Osteoblast (primary cell): Measurements from ENCODE around the gene GCGR. TPM values are rescaled to one million over a fixed set of nuclear protein-coding genes. Genes with fewer than 3 reads are reported as not detected.

Source experiments
- DNase-seq: peaks from one replicate; pipeline ENCODE4 v3.0.0; 2011; ENCODE audit warnings: low spot score, mixed read lengths; ENCODE audit not compliant: insufficient read length; ENCODE audit errors: missing footprints
- H2AFZ ChIP-seq: 2 replicates; pipeline ENCODE4 v1.6.0; 2011; ENCODE audit warnings: mild to moderate bottlenecking, low read length
- H3K27ac ChIP-seq: 2 replicates; pipeline ENCODE4 v1.5.1; 2011; ENCODE audit warnings: mild to moderate bottlenecking, low read depth, low read length, moderate library complexity
- H3K27me3 ChIP-seq: 2 replicates; pipeline ENCODE4 v1.6.0; 2012; ENCODE audit warnings: mild to moderate bottlenecking, control low read depth, inconsistent platforms, low read length, moderate library complexity; ENCODE audit not compliant: insufficient read depth
- H3K36me3 ChIP-seq: 2 replicates; pipeline ENCODE4 v1.5.1; 2011; ENCODE audit warnings: mild to moderate bottlenecking, low read length, control low read depth, moderate library complexity; ENCODE audit not compliant: insufficient read depth
- H3K4me1 ChIP-seq: 2 replicates; pipeline ENCODE4 v1.5.1; 2011; ENCODE audit warnings: mild to moderate bottlenecking, low read length, control low read depth, moderate library complexity; ENCODE audit not compliant: insufficient read depth
- H3K4me2 ChIP-seq: 2 replicates; pipeline ENCODE4 v1.6.0; 2011; ENCODE audit warnings: mild to moderate bottlenecking, low read length; ENCODE audit not compliant: insufficient read depth
- H3K4me3 ChIP-seq: fragments of 200-600 bp; sonication (generic); 3 replicates; pipeline ENCODE4 v1.5.1; 2012; ENCODE audit warnings: mild to moderate bottlenecking, low read length, inconsistent platforms; ENCODE audit not compliant: insufficient read depth
- H3K79me2 ChIP-seq: 2 replicates; pipeline ENCODE4 v1.6.0; 2012; ENCODE audit warnings: mild to moderate bottlenecking, low read length, control low read depth, inconsistent platforms; ENCODE audit not compliant: insufficient read depth
- H3K9me3 ChIP-seq: 2 replicates; pipeline ENCODE4 v1.5.1; 2011; ENCODE audit warnings: low read depth, low read length, control low read depth
- H4K20me1 ChIP-seq: 2 replicates; pipeline ENCODE4 v1.6.0; 2012; ENCODE audit warnings: mild to moderate bottlenecking, low read length, control low read depth; ENCODE audit not compliant: insufficient read depth
- total RNA-seq: library from RNA; depleted of rRNA; stranded (reverse); fragments of >200 nt; gene quantifications from 2 replicates; pipeline ENCODE4 v1.2.3, GENCODE V29; 2012
- TF ChIP-seq, protein P1 (sequence below): IDR thresholded peaks from 2 replicates; pipeline ENCODE4 v1.5.1; 2011; ENCODE audit warnings: mild to moderate bottlenecking, low read depth, low read length, moderate library complexity; ENCODE audit errors: extremely low read depth

GCGR gene
- total RNA-seq, 1 donor: under 0.01 TPM

DNA sequence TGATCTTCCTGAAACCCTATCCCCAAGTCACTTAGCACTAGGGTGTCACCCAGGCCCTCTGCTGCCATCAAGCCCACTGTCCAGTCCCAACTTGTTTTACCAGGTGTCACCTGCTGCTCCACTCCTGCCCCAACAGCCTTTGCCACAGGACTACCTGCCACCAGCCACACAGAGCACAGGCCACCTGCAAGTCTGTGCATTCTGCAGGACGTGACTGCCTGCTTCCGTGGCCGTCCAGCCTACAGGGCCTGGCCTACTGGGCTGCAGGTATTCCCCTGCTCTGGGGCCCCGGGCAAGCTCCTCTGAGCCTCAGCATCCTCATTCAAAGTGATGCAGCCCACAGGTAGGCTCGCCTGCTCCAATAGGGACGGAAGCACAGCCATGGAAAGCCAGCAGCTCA lies 25.9 kb downstream of the GCGR start:
- Histone ChIP-seq H4K20me1 (peaks cover 45% of the 10 kb centered on the region), H3K79me2 (peaks cover 73% of the 10 kb centered on the region)
- no peak for DNase-seq

DNA sequence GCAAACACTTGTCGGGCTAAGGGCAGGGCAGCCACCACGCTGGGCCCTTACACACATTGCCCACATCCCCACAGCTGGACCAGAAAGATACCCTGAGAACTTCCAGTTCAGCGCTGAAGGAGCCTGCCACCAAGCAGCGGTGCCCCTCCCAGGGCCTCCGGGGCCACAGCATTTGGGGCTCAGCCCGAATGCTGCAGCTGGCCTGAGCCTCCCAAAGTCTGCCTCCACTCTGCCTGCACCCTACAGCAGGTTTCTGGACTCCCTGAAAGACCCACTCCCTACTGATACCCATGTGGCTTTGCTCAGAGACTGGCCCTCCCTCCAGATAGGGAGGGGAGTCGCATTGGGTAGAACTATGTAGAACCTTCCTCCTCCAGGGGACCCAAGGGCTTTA lies 27.6 kb downstream of the GCGR start:
- H3K27ac ChIP-seq: peak overlapping the region; percentile 82
- peaks cover 56% of the 10 kb centered on the region for H3K79me2 ChIP-seq
- no peaks in the 10 kb centered on the region for H3K36me3 ChIP-seq
- no peak for DNase-seq
- no peaks in the 10 kb centered on the region for H3K9me3 ChIP-seq
- TF ChIP-seq, protein P1, sequence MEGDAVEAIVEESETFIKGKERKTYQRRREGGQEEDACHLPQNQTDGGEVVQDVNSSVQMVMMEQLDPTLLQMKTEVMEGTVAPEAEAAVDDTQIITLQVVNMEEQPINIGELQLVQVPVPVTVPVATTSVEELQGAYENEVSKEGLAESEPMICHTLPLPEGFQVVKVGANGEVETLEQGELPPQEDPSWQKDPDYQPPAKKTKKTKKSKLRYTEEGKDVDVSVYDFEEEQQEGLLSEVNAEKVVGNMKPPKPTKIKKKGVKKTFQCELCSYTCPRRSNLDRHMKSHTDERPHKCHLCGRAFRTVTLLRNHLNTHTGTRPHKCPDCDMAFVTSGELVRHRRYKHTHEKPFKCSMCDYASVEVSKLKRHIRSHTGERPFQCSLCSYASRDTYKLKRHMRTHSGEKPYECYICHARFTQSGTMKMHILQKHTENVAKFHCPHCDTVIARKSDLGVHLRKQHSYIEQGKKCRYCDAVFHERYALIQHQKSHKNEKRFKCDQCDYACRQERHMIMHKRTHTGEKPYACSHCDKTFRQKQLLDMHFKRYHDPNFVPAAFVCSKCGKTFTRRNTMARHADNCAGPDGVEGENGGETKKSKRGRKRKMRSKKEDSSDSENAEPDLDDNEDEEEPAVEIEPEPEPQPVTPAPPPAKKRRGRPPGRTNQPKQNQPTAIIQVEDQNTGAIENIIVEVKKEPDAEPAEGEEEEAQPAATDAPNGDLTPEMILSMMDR: no peak
- no peak overlapping the region for H2AFZ ChIP-seq
- H3K4me1 ChIP-seq: peaks cover 21% of the 10 kb centered on the region
- H3K27me3 ChIP-seq: no peaks in the 10 kb centered on the region
- H4K20me1 ChIP-seq: peaks cover 28% of the 10 kb centered on the region
- H3K4me2 ChIP-seq: peak overlapping the region; percentile 93
- H3K4me3 ChIP-seq: peak overlapping the region; percentile 84

More for the DNA sequence above, 25.9 kb downstream of the GCGR start:
- Histone ChIP-seq H3K27ac (no peak overlapping the region), H3K9me3 (no peaks in the 10 kb centered on the region), H2AFZ (no peak overlapping the region), H3K4me1 (peaks cover 21% of the 10 kb centered on the region), H3K4me3 (no peak overlapping the region), H3K4me2 (no peak overlapping the region), H3K27me3 (no peaks in the 10 kb centered on the region), H3K36me3 (no peaks in the 10 kb centered on the region)
- TF ChIP-seq, protein P1: no peak

- Histone ChIP-seq H3K79me2 (peaks cover 56% of the 10 kb centered on the region), H3K27me3 (no peaks in the 10 kb centered on the region), H4K20me1 (peaks cover 28% of the 10 kb centered on the region), H3K4me1 (peaks cover 21% of the 10 kb centered on the region), H3K27ac (peak overlapping the region; percentile 82), H3K4me3 (peak overlapping the region; percentile 84), H3K9me3 (no peaks in the 10 kb centered on the region), H3K36me3 (no peaks in the 10 kb centered on the region), H2AFZ (peak overlapping the region; percentile 57), H3K4me2 (peak overlapping the region; percentile 93)
- TF ChIP-seq, protein P1: no peak
- peak; percentile 93 for DNase-seq
Measured at GRCh38 chr17:81831957-81832607, 28.1 kb downstream of the GCGR start.

- Histone ChIP-seq H4K20me1 (peaks cover 28% of the 10 kb centered on the region), H3K79me2 (peaks cover 54% of the 10 kb centered on the region), H3K4me2 (peak overlapping the region; percentile 93), H3K4me1 (peaks cover 21% of the 10 kb centered on the region), H3K4me3 (peak overlapping the region; percentile 84), H3K9me3 (no peaks in the 10 kb centered on the region), H3K36me3 (no peaks in the 10 kb centered on the region), H3K27me3 (no peaks in the 10 kb centered on the region), H3K27ac (peak overlapping the region; percentile 82), H2AFZ (peak overlapping the region; percentile 57)
- DNase-seq: peak; percentile 96
- TF ChIP-seq, protein P1: no peak
Measured at GRCh38 chr17:81832608-81833159, 28.7 kb downstream of the GCGR start.
